ENCODE results near the gene GPR39.

GPR39 gene

GRCh38 chr2:132668987-132669907 lies 252.6 kb downstream of the GPR39 start:
- in situ Hi-C loops (cut with MboI; ENCODE audit: low sequenced_read_pairs) = no loop called here

GRCh38 chr2:132669908-132670495 lies 253.4 kb downstream of the GPR39 start, which contains the start of gene LYPD1:
LYPD1 (minus strand) TSS chr2:132670205; CDS start chr2:132669932, 273 bp downstream.
- in situ Hi-C loops (cut with MboI; ENCODE audit: low sequenced_read_pairs) = no loop called here

- in situ Hi-C loops (cut with MboI; ENCODE audit: low sequenced_read_pairs) = no loop called here
Observed at GRCh38 chr2:132670496-132671150, 254.0 kb downstream of the GPR39 start.

DNA sequence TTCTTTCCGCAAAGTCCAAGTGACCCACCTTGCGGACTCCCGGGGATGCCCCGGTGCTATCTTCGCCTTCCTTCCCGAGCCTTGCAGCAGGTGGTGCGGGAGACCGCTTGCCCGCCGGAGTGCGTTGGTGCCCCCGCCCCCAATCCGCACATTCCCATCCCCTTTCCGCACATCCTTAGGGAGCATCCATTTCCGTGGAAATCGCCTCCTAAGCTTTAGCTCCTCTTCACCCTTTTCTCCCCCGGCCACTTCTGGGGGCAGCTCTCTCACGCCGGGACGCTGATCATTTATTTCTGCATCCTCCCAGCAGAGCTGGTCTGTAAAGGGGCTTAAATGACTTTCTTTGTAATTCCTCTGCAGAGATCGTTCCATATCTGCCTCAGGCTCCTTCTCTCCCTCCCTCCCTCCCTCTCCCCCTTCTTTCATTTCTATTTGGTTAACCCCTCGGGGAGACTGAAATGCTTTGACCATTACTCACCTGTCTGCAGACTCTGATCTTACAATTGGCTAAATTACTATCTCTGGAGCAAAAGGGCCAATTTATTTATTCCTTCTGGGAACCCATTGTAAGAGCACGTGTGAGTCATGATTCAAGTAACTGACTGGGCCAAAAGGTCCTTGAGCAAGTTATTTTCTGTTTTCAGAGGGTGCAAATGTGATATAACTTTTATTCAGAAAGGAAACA lies 254.7 kb downstream of the GPR39 start:
- in situ Hi-C loops (cut with MboI; ENCODE audit: low sequenced_read_pairs) = no loop called here

DNA sequence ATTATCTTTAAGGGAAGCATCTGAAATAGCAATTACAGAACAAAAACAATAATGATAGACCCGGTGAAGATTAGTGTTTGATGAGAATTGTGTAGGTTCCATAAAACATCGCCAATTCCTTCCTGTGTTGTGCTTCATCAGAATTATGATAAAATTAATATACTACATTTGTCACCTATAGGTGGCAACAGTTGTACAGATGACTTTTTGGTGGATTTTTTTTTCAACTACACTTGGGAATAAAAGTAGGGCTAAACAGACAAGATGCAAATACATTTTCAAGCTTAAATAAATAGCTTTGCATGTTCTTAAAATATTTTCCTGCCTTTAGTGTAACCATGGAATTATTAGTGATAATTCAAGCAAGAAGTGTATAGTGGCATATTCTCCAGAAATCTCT lies 260.4 kb downstream of the GPR39 start:
- in situ Hi-C loops (cut with MboI; ENCODE audit: low sequenced_read_pairs) = no loop called here

DNA sequence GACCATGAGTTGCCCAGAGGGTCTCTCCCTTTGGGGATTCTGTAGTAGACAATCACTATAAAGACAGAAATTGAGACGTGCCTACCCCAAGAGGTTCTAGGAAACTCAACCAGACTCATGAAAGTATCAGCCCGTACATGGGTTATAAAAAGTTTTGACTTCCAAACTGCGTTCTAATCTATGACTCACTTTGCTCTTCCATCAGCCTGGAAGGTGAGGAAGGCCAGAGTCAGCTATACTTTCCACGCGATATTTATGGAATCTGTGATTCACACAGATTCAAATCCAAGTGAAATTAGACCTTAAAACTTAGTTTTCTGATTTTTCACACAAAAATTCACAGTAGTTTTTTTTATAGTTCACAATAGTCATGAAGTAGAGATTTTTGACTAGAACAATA lies 261.1 kb downstream of the GPR39 start:
- in situ Hi-C loops (cut with MboI; ENCODE audit: low sequenced_read_pairs) = no loop called here

DNA sequence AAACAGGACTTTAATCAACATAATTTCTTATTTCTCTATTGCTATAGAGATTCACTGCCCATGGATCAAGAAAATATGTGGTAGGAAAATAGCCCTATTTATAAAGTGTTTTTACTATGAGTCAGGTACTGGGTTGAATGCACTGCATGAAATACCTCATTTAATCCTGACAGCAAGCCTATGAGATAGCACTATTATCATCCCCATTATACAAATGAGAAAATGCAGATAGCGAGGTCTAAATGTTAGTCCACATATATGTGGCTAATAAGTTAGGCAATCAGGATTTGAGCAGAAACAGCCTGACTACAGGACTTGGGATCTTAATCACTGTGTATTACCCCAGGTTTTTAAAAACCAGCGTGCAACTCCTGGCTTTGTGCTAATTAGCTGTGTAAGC lies 261.9 kb downstream of the GPR39 start:
- in situ Hi-C loops (cut with MboI; ENCODE audit: low sequenced_read_pairs) = no loop called here

DNA sequence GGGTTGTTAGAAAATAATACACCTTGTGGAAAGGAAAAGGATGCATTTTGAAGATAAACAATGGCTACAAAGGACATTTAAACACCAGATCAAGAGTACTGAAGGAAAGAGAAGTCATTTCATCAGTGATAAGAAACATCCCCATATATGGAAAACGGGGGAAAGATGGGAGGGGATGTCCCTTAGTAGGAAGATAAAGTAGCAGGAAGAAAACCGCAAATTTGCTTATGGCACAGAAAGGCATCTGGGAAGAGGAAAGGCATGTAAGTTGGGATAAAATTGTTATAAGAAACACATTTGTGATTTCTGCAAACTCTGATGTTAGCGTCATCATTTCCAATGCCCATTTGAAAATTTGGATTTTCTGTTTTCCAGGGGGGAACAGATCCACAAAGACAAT lies 263.9 kb downstream of the GPR39 start:
- in situ Hi-C loops (cut with MboI; ENCODE audit: low sequenced_read_pairs) = no loop called here

DNA sequence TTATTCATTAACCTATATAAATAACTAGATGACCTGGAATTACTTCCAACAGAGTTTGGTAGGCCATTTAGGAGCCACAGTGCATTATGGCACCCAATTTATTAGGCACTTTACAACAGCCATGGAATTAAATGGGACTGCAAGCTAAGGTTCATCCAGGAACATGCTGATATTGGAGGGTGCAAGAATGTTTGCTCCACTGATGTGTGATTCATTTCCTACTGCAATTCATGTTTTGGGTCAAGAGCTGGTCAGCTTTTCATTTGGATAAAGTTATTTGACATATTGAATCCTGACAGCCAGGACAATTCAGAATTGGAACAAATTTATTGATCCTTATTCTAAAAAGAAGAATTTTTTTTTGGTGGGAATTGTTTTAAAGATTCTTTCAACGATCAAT lies 265.2 kb downstream of the GPR39 start:
- in situ Hi-C loops (cut with MboI; ENCODE audit: low sequenced_read_pairs) = no loop called here

DNA sequence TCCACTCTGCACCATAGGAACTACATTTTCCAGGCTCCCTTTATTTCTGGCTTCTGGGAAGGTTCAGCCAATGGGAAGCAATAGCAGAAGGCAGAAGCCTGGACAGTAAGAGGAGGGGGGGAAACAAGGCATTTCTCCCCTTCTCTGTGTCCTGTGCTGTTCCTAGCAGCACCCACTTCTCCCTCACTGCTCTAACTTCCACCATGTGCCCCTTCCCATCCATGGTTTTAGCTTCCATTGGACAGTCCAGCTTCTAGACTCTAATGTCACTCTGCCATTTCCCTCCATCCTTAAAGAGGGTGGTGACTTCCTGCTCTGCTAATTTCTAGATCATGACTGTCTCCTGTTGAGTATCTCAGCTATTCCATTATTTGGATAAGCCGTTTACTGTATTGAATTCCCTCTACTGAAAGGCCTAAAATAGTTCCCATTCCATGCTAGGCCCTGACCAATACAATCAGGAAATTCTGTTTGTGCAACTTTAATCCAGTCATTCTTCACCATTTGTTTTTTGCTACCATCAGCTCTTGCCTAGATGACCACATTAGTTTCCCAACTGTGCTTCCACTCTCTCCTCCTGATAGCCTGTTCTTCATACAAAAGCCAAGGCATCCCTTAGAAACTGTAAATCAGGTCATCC lies 274.2 kb downstream of the GPR39 start:
- in situ Hi-C loops (cut with MboI; ENCODE audit: low sequenced_read_pairs) = no loop called here

GRCh38 chr2:132691556-132691955 lies 275.0 kb downstream of the GPR39 start:
- in situ Hi-C loops (cut with MboI; ENCODE audit: low sequenced_read_pairs) = no loop called here

DNA sequence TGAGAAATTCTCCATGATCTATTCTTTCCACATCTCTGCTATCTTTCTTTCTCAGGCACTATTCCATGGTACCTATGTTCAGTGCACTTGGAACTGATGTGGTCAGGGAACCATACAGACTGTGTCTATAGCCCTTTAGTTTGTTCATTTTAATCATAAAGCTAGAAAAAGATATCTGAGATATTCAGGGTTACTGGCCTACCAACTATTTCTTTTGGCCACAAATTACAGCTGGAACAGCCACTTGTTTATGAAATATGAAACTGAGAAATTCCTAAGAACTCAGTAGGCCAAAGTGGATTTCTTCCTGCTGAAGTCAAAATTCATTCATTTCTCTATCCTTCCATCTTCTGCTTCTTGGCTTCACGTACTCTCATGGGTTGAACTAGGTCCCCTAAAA lies 276.2 kb downstream of the GPR39 start:
- in situ Hi-C loops (cut with MboI; ENCODE audit: low sequenced_read_pairs) = no loop called here

Data from HL-60/S4 (cell line).